HG02623 (cell line): Measurements from ENCODE around the gene CDH4.

Source experiments
- ATAC-seq: cut with Tn5 transposase; IDR thresholded peaks from one replicate; pipeline ENCODE4 v1.9.1; 2021; ENCODE audit warnings: moderate library complexity; ENCODE audit not compliant: unreplicated experiment

The CDH4 gene

DNA sequence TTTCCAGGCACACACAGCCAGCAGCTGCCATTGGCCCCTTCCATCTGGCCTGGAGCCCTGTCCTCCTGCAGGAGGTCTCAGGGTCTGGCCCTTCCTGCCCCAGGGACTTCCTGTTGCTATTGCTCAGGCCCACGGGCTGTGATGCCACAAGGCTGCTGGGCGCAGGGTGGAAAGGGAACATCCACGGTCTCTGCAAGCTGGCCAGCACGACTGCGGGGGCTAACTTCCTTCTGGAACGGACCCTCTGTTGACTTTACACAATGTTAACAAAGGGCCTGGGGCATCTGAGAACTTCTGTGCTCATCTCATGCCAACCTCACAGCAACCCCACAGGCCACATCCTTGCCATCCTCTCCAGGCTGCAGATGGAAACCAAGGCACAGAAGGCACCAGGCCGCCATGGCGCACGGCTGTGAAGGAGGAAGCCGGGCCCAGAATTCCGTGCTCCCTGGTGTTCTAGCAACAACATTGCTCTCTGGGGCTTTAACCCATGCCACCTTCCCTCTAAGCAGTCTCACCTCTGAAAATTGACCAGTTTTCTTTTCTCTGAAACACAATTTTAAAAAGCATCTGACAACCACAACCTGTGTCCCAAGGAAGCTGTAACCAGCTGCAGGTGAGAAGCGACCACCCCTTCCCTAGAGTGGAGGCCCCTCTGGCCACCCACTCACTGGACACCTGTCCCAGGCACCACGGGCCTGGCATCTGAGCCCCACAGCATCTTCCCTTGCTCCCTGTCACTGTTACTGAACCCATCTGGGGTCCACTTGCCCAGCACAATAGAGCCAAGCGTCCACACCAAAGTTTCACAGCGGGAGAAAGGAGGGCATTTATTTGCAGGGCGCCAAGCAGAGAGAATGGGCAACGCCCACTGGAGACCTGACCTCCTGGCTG lies 261.3 kb downstream of the CDH4 start:
- no peak for ATAC-seq

DNA sequence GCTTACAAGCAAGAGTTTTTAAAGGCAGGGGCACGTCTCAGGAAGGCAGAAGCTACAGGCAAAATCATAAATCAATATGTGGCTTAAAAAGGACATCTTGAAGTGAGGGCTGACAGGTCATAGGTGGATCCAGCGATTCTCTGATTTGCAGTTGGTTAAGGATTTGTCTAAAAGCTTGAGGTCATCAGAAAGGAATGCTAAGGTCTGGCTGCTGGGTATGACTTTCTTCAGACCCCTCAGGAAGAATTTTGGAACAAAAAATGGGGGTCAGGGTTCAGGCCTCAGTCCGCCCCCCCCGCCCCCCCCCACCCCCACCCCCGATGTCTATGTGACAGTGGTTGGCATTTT lies 261.9 kb downstream of the CDH4 start:
- ATAC-seq = no peak

DNA sequence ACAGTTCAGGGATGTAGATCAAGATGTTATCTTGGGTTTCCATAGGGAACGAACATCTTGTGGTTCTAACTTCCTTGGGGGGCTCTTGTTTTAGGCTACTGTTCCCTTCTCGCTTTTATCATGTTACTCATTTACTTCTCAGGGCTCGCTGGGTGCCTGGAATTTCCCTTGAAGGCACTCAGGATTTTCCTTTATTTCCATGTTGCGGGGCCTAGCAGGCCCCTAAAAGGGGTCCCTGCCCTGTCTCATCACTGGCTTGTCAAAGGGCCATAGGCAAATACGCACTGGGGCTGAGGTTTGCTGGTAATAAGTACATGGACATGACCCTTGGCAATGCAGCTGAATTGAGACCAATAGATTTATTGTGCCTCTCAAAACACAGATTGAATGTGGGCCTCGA lies 262.3 kb downstream of the CDH4 start:
- ATAC-seq = no peak

GRCh38 chr20:61514805-61515505 lies 262.9 kb downstream of the CDH4 start:
- no peak for ATAC-seq

DNA sequence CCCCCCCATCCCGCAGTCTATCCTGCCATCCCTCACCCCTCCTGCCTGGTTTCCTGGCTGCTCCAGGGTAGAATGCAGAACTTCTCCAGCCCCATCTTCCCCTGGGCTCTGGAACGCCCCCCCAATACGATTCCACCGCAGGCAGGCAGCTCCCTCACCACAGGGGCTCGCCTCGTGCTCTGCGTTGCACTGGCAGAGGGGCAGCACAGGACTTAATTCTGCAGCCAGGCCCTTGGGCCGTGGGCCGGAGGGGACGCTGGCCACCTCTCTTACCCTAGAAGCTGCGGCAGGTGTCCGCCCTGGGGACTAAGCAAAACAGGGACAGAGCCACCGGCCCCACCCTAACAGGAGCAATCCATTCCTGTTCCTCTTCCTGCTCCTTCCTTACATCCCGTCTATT lies 263.9 kb downstream of the CDH4 start:
- ATAC-seq = no peak

- ATAC-seq = no peak
These were observed 264.5 kb downstream of the CDH4 start for GRCh38 chr20:61516346-61517208.

- no peak for ATAC-seq
These were observed 265.4 kb downstream of the CDH4 start for GRCh38 chr20:61517419-61517818.

- no peak for ATAC-seq
These were observed 266.4 kb downstream of the CDH4 start for GRCh38 chr20:61518424-61518951.

- no peak for ATAC-seq
These were observed 267.4 kb downstream of the CDH4 start for GRCh38 chr20:61519488-61519887.

DNA sequence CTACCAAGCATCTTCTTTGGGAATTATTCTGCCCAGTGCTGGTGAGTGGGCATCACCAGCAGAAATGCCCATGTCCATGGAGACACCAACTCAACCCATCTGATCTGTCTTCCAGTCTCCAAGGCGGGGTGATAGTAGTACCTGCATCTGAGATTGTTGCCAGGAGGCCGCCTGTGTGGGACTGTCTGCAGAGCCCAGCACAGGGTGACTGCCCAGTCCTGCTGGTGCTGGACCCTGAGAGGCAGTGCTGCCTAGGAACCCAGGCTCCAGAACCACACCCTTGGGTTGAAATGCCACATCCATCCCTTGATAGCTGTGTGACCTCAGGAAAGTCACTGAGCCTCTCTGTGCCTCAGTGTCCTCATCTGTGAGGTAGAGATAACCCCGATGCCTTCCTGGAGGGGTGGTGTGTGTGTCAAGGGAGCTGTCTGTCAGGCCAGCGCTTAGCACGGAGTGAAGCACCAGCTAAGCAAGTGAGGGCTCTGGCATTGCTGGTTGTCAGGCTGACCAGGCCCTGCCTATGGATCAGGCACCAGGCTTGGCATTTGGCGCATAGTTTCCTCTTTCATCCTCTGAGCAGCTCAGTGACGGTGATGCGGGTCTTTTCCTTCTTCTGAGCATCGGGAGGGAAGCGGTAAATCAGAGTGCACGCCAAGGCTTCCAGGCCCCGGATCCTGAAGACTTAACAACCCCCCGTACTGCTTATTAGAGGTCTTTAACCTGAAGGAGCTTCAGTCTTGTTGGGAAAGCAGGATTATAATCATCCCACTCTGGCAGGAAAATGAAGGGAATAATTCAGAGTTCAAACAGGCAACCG lies 268.2 kb downstream of the CDH4 start:
- no peak for ATAC-seq

- no peak for ATAC-seq
These were observed 268.9 kb downstream of the CDH4 start for GRCh38 chr20:61520893-61521460.

DNA sequence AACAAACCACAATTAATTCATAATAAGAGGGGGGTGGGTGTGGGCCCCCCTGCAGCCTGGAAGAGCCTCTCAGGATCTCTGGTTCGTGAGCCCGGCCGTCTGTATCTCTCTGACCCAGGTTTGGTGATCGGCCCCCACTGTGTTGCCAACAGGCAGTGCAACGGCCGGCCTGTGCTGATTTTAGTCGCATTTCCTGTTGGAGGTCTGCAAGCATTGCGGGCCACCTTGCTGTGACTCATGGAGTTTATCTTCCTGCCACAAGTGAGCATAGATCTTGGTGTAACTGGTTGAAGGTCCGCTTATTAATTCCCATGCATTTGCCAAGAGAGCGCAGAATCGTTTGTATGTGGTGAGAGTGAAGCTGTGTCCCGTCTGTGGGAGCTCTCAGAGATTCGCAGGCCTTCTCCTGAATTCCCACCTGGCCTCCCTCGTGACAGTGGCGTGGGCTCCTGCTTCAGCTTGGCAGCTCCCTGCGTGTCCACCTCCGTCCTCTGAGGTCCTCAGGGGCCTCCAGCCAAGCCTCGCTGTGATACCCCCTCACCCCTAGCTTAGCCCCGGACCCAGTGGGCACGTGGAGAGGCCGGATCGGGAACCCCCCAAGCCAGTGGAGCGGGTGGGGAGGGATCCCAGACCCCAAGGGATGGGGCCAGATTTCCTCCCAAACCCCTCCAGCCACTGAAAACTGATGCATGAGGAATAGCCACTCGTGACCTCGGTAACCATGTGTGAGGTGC lies 269.8 kb downstream of the CDH4 start:
- no peak for ATAC-seq

DNA sequence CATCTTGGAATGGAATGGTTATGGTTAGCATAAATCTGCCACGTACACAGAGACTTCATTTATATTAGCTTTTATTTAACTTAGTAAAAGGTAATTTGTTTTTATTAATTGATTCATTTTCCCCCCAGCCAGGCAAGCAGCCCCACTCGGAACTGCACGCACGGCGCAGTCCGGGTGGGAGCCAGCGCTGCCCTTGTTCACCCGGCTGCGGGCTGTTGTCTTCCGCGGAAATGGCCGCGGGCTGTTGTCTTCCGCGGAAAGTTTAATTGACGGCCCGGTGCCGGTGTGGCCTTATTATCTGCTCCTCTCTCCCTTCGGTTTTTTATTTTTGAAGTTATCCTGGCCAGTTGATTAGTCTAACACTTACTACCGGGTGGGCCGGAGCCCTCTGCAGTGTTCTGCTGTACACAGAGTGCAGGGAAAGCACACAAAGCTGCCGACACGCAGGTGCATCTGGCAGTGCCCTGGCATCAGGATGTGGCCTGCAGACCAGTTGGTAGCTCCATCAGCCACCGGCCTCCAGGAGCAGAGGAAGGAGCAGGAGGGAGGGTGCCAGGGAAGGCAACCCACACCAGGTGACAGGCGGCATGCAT lies 270.5 kb downstream of the CDH4 start:
- no peak for ATAC-seq

- ATAC-seq = no peak
These were observed 271.1 kb downstream of the CDH4 start for GRCh38 chr20:61523145-61523544.

GRCh38 chr20:61524951-61525666 lies 273.0 kb downstream of the CDH4 start:
- no peak for ATAC-seq

DNA sequence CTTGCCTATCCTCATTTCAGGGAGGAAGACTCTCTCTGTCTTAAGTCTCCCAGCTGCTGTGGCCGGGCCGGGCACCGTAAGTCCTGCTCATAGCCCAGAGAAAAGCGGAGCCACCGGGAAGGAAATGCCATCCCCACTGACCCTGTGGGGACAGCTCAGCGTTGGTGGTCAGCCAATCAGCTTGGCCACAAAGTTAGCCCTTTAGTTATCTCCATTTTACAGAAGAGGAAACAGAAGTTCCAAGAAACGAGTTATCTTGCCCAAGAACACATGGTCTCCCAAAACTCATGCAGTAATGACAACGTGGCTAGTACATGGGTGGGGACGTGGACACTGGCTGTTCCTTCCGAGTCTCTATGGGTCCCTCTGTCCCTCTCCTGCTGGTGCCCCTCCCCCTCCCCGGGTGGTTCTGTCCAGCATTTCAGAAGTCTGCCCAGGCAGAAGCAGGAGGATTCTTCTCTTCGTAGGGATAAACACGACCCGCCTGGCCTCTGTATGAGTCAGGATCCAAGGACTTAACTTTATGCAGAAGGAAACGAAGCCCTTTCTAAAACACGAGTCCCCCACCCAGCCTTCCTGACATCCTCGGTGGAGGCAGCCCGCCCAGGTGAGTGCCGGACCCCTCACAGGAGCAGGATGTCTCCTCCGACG lies 273.8 kb downstream of the CDH4 start:
- ATAC-seq = no peak

GRCh38 chr20:61526907-61527306 lies 274.8 kb downstream of the CDH4 start:
- ATAC-seq = no peak

GRCh38 chr20:61527626-61528025 lies 275.6 kb downstream of the CDH4 start:
- no peak for ATAC-seq
